Effector memory CD4-positive, alpha-beta T cell (primary cell): ENCODE results near the gene RNF11.

Source experiments
- DNase-seq, 3 donors: peaks; one replicate each; pipeline ENCODE4 v3.0.0-alpha.2; 2020
- H3K27ac ChIP-seq: 2 replicates; pipeline ENCODE4 v1.7.0; 2013; ENCODE audit warnings: mild to moderate bottlenecking, low read length, moderate library complexity; ENCODE audit not compliant: insufficient read depth, poor library complexity, severe bottlenecking
- H3K27me3 ChIP-seq: replicated peaks from 2 replicates; pipeline ENCODE4 v1.7.0; 2013; ENCODE audit warnings: mild to moderate bottlenecking, low read length; ENCODE audit not compliant: insufficient read depth, control insufficient read depth, poor library complexity, severe bottlenecking
- H3K36me3 ChIP-seq: 2 replicates; pipeline ENCODE4 v1.7.0; 2013; ENCODE audit warnings: mild to moderate bottlenecking, low read length, moderate library complexity; ENCODE audit not compliant: control insufficient read depth, insufficient read depth
- H3K4me1 ChIP-seq: 2 replicates; pipeline ENCODE4 v1.7.0; 2013; ENCODE audit warnings: low read length, mild to moderate bottlenecking; ENCODE audit not compliant: control insufficient read depth, insufficient read depth, poor library complexity, severe bottlenecking
- H3K4me3 ChIP-seq: 2 replicates; pipeline ENCODE4 v1.7.0; 2013; ENCODE audit warnings: low read length, low read depth, mild to moderate bottlenecking; ENCODE audit not compliant: insufficient read depth, poor library complexity, severe bottlenecking
- H3K9me3 ChIP-seq: 2 replicates; pipeline ENCODE4 v1.7.0; 2013; ENCODE audit warnings: mild to moderate bottlenecking, low read length, moderate library complexity; ENCODE audit not compliant: control insufficient read depth

Gene RNF11

GRCh38 chr1:51306950-51307349, 70.9 kb downstream of the RNF11 start:
- Histone ChIP-seq H3K27me3 (no peaks in the 10 kb centered on the region), H3K9me3 (no peaks in the 10 kb centered on the region), H3K4me1 (no peaks in the 10 kb centered on the region), H3K36me3 (no peaks in the 10 kb centered on the region), H3K27ac (no peak overlapping the region), H3K4me3 (no peak overlapping the region)
- no peak for DNase-seq

- no peaks in the 10 kb centered on the region for H3K9me3 ChIP-seq
- no peaks in the 10 kb centered on the region for H3K4me1 ChIP-seq
- H3K36me3 ChIP-seq: no peaks in the 10 kb centered on the region
- no peak overlapping the region for H3K27ac ChIP-seq
- H3K27me3 ChIP-seq: no peaks in the 10 kb centered on the region
- no peak overlapping the region for H3K4me3 ChIP-seq
- DNase-seq: no peak
These were observed 72.6 kb downstream of the RNF11 start for GRCh38 chr1:51308636-51309035.

GRCh38 chr1:51309291-51309690, 73.2 kb downstream of the RNF11 start:
- Histone ChIP-seq H3K27me3 (no peaks in the 10 kb centered on the region), H3K9me3 (no peaks in the 10 kb centered on the region), H3K36me3 (no peaks in the 10 kb centered on the region), H3K4me3 (no peak overlapping the region), H3K27ac (no peak overlapping the region), H3K4me1 (no peaks in the 10 kb centered on the region)
- DNase-seq: no peak

- Histone ChIP-seq H3K9me3 (no peaks in the 10 kb centered on the region), H3K4me3 (no peak overlapping the region), H3K27me3 (no peaks in the 10 kb centered on the region), H3K36me3 (no peaks in the 10 kb centered on the region), H3K4me1 (no peaks in the 10 kb centered on the region), H3K27ac (no peak overlapping the region)
- DNase-seq: no peak
These were observed 75.0 kb downstream of the RNF11 start for GRCh38 chr1:51310871-51311613.

- Histone ChIP-seq H3K27me3 (no peaks in the 10 kb centered on the region), H3K4me3 (no peak overlapping the region), H3K36me3 (no peaks in the 10 kb centered on the region), H3K27ac (no peak overlapping the region), H3K9me3 (no peaks in the 10 kb centered on the region), H3K4me1 (no peaks in the 10 kb centered on the region)
- no peak for DNase-seq
These were observed 75.8 kb downstream of the RNF11 start for GRCh38 chr1:51311826-51312225.

GRCh38 chr1:51312718-51313117, 76.6 kb downstream of the RNF11 start:
- Histone ChIP-seq H3K27me3 (no peaks in the 10 kb centered on the region), H3K4me3 (no peak overlapping the region), H3K9me3 (no peaks in the 10 kb centered on the region), H3K4me1 (no peaks in the 10 kb centered on the region), H3K36me3 (no peaks in the 10 kb centered on the region), H3K27ac (no peak overlapping the region)
- DNase-seq: no peak

GRCh38 chr1:51313268-51313852, 77.3 kb downstream of the RNF11 start:
- no peak overlapping the region for H3K27ac ChIP-seq
- no peaks in the 10 kb centered on the region for H3K27me3 ChIP-seq
- no peaks in the 10 kb centered on the region for H3K4me1 ChIP-seq
- H3K36me3 ChIP-seq: no peaks in the 10 kb centered on the region
- H3K9me3 ChIP-seq: no peaks in the 10 kb centered on the region
- DNase-seq: no peak
- no peak overlapping the region for H3K4me3 ChIP-seq

- Histone ChIP-seq H3K27me3 (no peaks in the 10 kb centered on the region), H3K4me3 (no peak overlapping the region), H3K36me3 (no peaks in the 10 kb centered on the region), H3K4me1 (no peaks in the 10 kb centered on the region), H3K27ac (no peak overlapping the region), H3K9me3 (no peaks in the 10 kb centered on the region)
- no peak for DNase-seq
These were observed 78.1 kb downstream of the RNF11 start for GRCh38 chr1:51313961-51314777.

GRCh38 chr1:51314974-51315373, 78.9 kb downstream of the RNF11 start:
- Histone ChIP-seq H3K27ac (no peak overlapping the region), H3K9me3 (no peaks in the 10 kb centered on the region), H3K36me3 (no peaks in the 10 kb centered on the region), H3K4me3 (no peak overlapping the region), H3K27me3 (no peaks in the 10 kb centered on the region), H3K4me1 (no peaks in the 10 kb centered on the region)
- DNase-seq: no peak
